ENCODE results near the gene NYNRIN. TPM values are rescaled to one million over a fixed set of nuclear protein-coding genes. Genes with fewer than 3 reads are reported as not detected.
"Not testable (repeated sequence)": the region's sequence is repeated elsewhere in the genome, so short reads cannot be mapped to it uniquely, and the experiment has no call there.

NYNRIN gene
- total RNA-seq, 1 donor from 2014 or later = 19.3 TPM

DNA sequence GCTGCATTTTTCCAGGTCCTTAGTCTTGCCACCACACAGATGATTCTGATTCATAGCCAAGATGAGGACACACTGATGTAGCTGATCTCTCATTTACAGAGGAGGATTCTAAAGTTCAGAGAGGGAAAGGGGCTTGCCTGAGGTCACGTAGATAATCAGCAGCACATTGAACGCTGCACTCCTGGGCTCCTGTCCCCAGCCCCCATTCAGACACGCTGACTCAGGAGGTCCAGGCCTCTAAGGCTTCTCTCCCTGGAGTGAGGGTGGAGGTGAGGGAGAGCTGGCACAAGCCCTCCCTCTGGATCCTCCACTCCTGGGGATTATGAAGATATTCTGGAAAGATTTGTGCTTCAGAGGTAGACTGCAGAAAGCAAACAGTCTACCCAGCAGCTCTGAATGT lies 20.5 kb upstream of the NYNRIN start:
- no peaks in the 10 kb centered on the region for H3K4me1 ChIP-seq (ENCODE audit: control insufficient read depth in 3 of 3, insufficient read depth in 3 of 3, low read length in 3 of 3)
- no peak overlapping the region for H3K9ac ChIP-seq (ENCODE audit: low read depth in 1 of 3, low read length in 3 of 3)
- H3K27ac ChIP-seq (ENCODE audit: low read depth, low read length) = no peak overlapping the region
- no peaks in the 10 kb centered on the region for H3K9me3 ChIP-seq (ENCODE audit: control insufficient read depth in 3 of 3, low read length in 3 of 3)
- no peak overlapping the region for H3K4me3 ChIP-seq (ENCODE audit: low read length in 3 of 3)
- peaks cover 0 to 8% (median 0%) of the 10 kb centered on the region in 3 donors for H3K27me3 ChIP-seq (ENCODE audit: control insufficient read depth in 3 of 3, insufficient read depth in 3 of 3, low read length in 3 of 3)
- peaks cover 0 to 3% (median 0%) of the 10 kb centered on the region in 3 donors for H3K36me3 ChIP-seq (ENCODE audit: control insufficient read depth in 3 of 3, insufficient read depth in 3 of 3, low read length in 3 of 3)

DNA sequence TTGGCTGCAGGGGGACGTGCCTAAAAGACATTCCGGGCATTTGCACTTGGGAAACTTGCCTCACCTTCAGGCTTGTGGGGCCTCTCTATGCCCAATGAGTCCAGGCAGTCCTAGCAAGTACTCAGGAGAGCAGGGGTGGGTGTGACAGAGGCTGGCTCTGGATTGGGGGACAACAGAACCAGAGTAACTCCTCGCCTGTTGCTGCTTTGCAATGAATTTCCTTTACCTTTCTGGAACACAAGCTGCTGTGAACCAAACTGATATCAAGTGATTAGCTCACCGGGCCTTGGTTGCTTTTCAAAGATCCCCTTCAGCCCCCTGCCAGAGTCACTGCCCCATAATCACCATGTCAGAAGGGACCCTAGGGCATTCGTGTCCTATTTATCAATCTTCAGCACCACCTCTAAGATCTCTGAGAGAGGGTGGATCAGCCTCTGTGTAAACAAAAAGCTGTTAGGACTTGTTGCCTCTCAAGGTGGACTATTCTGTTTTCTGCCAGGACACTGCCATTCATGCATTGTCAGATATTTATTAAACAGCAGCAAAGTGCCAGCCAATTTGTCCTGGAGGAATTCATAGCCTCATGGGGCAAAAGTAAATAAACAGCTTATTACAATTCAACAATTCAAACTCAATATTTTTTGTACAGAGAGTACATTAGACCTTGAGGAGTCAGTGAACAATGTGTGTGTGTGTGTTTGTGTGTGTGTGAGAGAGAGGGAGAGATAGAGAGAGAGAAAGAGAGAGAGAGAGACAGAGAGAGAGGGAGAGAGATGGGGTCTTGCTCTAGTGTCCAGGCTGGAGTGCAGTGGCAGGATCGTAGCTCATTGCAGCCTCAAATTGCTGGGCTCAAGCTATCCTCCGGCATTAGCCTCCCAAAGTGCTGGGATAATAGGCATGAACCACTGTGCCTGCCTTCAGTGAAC lies 19.6 kb upstream of the NYNRIN start:
- Histone ChIP-seq H3K27me3 (ENCODE audit: control insufficient read depth in 3 of 3, insufficient read depth in 3 of 3, low read length in 3 of 3) (peaks cover 0 to 8% (median 3%) of the 10 kb centered on the region in 3 donors), H3K36me3 (ENCODE audit: control insufficient read depth in 3 of 3, insufficient read depth in 3 of 3, low read length in 3 of 3) (peaks cover 0 to 3% (median 0%) of the 10 kb centered on the region in 3 donors), H3K9ac (ENCODE audit: low read depth in 1 of 3, low read length in 3 of 3) (no peak overlapping the region), H3K9me3 (ENCODE audit: control insufficient read depth in 3 of 3, low read length in 3 of 3) (no peaks in the 10 kb centered on the region), H3K27ac (ENCODE audit: low read depth, low read length) (no peak overlapping the region), H3K4me3 (ENCODE audit: low read length in 3 of 3) (no peak overlapping the region), H3K4me1 (ENCODE audit: control insufficient read depth in 3 of 3, insufficient read depth in 3 of 3, low read length in 3 of 3) (no peaks in the 10 kb centered on the region)

DNA sequence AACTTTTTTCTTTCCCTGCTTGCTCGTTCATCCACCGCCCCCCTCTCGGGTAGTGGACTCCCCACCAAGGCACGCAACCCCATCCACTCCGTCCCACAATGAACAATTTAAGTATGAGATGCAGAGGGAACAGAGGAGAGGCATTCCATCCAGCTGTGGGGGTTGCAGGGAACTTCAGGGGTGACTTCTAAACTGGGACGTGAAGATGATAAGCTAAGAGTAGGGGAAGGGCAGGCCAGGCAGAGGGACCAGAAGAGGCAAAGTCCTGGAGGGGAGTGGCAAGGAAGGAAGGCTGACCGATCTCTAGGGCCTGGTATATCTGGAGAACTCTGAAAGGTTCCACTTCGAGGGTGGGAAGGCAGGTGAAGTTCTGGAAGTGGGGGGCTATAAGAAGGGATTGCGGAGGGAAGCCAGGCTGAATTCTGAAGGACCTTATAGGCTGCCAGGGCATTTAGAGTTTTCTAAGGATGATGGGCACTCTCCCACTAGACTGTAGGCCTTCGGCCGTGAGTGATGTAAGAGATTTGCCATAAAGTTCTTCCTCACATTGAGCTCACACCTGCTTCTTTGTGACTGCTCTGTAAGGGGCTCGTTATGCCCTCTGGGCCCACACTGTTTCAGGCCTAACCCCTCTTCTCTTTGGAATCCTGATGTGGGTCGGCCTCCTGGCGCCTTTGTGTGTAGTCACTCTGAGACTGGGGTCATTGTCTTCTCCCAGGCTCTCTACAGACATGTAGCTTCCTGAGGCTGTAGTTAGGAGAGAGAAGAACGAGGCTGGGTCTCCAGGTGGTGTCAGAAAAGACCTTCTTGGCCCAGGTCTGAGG lies 18.7 kb upstream of the NYNRIN start:
- Histone ChIP-seq H3K4me1 (ENCODE audit: control insufficient read depth in 3 of 3, insufficient read depth in 3 of 3, low read length in 3 of 3) (no peaks in the 10 kb centered on the region), H3K9ac (ENCODE audit: low read depth in 1 of 3, low read length in 3 of 3) (no peak overlapping the region), H3K4me3 (ENCODE audit: low read length in 3 of 3) (no peak overlapping the region), H3K36me3 (ENCODE audit: control insufficient read depth in 3 of 3, insufficient read depth in 3 of 3, low read length in 3 of 3) (peaks cover 0 to 3% (median 0%) of the 10 kb centered on the region in 3 donors), H3K27me3 (ENCODE audit: control insufficient read depth in 3 of 3, insufficient read depth in 3 of 3, low read length in 3 of 3) (peaks cover 0 to 6% (median 3%) of the 10 kb centered on the region in 3 donors), H3K9me3 (ENCODE audit: control insufficient read depth in 3 of 3, low read length in 3 of 3) (no peaks in the 10 kb centered on the region), H3K27ac (ENCODE audit: low read depth, low read length) (no peak overlapping the region)

DNA sequence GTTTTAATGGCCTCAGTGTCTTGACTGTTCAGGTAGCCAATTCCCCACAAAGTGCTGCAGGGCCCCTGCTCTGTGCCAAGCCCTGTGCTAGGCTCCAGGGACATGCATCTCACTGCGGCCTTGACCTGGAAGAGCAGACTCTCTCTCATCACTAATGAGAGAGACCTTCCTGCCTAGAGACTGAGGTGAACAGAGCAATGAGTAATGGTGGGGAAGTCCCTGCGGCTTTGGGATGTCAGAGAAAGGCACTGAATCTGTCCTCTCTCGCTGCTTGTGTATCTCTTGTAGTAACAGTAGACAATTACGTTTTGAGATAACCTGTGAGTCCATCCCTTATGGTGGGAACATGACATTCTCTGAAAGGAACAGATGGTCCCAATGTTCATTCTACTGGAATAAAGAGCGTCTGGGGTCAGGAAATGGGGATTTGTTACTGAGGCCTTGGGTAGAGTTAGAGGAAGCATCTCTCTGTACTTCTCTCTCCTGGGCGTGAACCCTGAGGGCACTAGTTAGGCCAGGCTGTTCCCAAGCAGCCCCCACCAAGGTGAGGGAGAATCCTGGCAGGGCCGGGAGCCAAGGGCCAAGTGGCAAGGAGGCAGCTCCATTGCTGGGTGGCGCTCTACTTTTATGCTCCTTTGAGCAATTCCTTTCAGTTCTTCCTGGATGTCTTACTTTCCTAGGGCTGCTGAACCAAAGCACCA lies 17.3 kb upstream of the NYNRIN start:
- Histone ChIP-seq H3K4me3 (ENCODE audit: low read length in 3 of 3) (no peak overlapping the region), H3K27ac (ENCODE audit: low read depth, low read length) (no peak overlapping the region), H3K9ac (ENCODE audit: low read depth in 1 of 3, low read length in 3 of 3) (no peak overlapping the region), H3K4me1 (ENCODE audit: control insufficient read depth in 3 of 3, insufficient read depth in 3 of 3, low read length in 3 of 3) (no peaks in the 10 kb centered on the region), H3K36me3 (ENCODE audit: control insufficient read depth in 3 of 3, insufficient read depth in 3 of 3, low read length in 3 of 3) (peaks cover 0 to 3% (median 0%) of the 10 kb centered on the region in 3 donors), H3K9me3 (ENCODE audit: control insufficient read depth in 3 of 3, low read length in 3 of 3) (no peaks in the 10 kb centered on the region), H3K27me3 (ENCODE audit: control insufficient read depth in 3 of 3, insufficient read depth in 3 of 3, low read length in 3 of 3) (peaks cover 0 to 3% (median 0%) of the 10 kb centered on the region in 3 donors)

DNA sequence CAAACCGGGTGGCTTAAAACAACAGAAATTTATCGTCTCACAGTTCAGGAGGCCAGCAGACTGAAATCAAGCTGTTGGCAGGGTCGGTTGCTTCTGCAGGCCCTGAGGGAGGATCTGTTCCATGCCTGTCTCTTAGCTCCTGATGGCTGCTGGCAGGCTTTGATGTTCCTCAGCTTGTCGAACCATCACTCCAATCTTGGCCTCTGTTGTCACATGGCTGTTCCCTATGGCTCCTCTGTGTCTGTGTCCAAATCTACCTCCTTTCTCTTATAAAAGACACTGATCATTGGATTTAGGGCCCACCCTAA lies 16.8 kb upstream of the NYNRIN start:
- Histone ChIP-seq H3K4me3 (ENCODE audit: low read length in 3 of 3) (no peak overlapping the region), H3K36me3 (ENCODE audit: control insufficient read depth in 3 of 3, insufficient read depth in 3 of 3, low read length in 3 of 3) (no peaks in the 10 kb centered on the region), H3K9me3 (ENCODE audit: control insufficient read depth in 3 of 3, low read length in 3 of 3) (no peaks in the 10 kb centered on the region), H3K27me3 (ENCODE audit: control insufficient read depth in 3 of 3, insufficient read depth in 3 of 3, low read length in 3 of 3) (peaks cover 0 to 3% (median 0%) of the 10 kb centered on the region in 3 donors), H3K27ac (ENCODE audit: low read depth, low read length) (no peak overlapping the region), H3K9ac (ENCODE audit: low read depth in 1 of 3, low read length in 3 of 3) (no peak overlapping the region), H3K4me1 (ENCODE audit: control insufficient read depth in 3 of 3, insufficient read depth in 3 of 3, low read length in 3 of 3) (no peaks in the 10 kb centered on the region)

DNA sequence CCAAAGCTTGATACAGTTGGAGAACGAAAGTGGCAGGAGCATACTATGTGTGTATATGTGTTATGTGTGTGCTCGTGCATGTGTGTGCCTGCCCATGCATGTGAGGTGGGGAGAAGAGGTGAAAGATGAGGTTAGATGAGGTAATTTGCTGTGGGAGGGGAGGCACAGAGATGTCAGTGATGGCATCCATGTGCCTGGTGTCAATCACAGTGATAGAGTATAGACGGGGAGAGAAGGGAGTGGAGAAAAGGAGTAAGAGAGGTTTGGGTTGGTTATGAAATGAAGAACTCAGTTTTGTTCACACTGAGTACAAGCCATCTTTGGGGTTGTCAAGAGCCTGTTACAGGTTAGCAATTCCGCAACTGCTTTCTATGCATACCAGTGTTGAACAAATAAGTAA lies 14.6 kb upstream of the NYNRIN start:
- no peaks in the 10 kb centered on the region for H3K4me1 ChIP-seq (ENCODE audit: control insufficient read depth in 3 of 3, insufficient read depth in 3 of 3, low read length in 3 of 3)
- H3K9ac ChIP-seq (ENCODE audit: low read depth in 1 of 3, low read length in 3 of 3) = no peak overlapping the region
- no peak overlapping the region for H3K27ac ChIP-seq (ENCODE audit: low read depth, low read length)
- no peak overlapping the region for H3K4me3 ChIP-seq (ENCODE audit: low read length in 3 of 3)
- no peaks in the 10 kb centered on the region for H3K9me3 ChIP-seq (ENCODE audit: control insufficient read depth in 3 of 3, low read length in 3 of 3)
- no peaks in the 10 kb centered on the region for H3K36me3 ChIP-seq (ENCODE audit: control insufficient read depth in 3 of 3, insufficient read depth in 3 of 3, low read length in 3 of 3)
- peaks cover 0 to 7% (median 7%) of the 10 kb centered on the region in 3 donors for H3K27me3 ChIP-seq (ENCODE audit: control insufficient read depth in 3 of 3, insufficient read depth in 3 of 3, low read length in 3 of 3)

DNA sequence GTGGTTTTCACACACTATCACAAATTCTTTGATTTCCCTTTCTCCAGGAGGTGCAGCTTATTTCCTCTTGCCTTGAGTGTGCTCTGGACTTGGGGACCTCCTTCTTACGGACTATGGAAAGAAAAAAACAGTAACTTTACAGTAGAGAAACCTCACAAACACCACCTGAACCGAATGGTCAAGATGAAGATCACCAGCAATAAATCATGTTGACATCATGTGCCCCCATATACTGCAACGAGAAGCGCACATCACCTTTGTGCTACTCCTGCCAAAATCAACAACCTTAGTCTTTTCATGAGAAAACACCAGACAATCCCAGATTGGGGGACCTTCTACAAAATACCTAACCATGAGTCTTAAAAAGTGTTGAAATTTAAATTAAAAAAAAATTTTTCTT lies 13.3 kb upstream of the NYNRIN start:
- no peaks in the 10 kb centered on the region for H3K36me3 ChIP-seq (ENCODE audit: control insufficient read depth in 3 of 3, insufficient read depth in 3 of 3, low read length in 3 of 3)
- H3K9ac ChIP-seq (ENCODE audit: low read depth in 1 of 3, low read length in 3 of 3) = no peak overlapping the region
- no peak overlapping the region for H3K4me3 ChIP-seq (ENCODE audit: low read length in 3 of 3)
- no peaks in the 10 kb centered on the region for H3K9me3 ChIP-seq (ENCODE audit: control insufficient read depth in 3 of 3, low read length in 3 of 3)
- no peak overlapping the region for H3K27ac ChIP-seq (ENCODE audit: low read depth, low read length)
- H3K27me3 ChIP-seq (ENCODE audit: control insufficient read depth in 3 of 3, insufficient read depth in 3 of 3, low read length in 3 of 3) = peaks cover 0 to 9% (median 7%) of the 10 kb centered on the region in 3 donors
- no peaks in the 10 kb centered on the region for H3K4me1 ChIP-seq (ENCODE audit: control insufficient read depth in 3 of 3, insufficient read depth in 3 of 3, low read length in 3 of 3)

DNA sequence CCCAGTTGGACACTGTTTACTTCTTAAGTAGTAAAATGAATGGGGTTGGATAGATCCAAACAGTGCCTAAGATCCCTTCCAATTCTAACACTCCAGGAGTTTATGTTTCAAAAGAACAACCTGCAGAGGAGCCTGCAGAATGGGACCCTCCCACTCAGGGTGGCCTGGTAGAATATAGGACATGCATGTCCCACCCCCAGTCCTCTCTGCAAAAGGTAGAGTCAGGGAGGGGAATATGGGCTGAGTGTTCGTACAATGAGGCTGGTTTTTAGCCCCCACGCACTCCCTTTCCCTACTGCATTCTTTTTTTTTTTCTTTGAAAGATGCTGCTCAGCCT lies 11.8 kb upstream of the NYNRIN start:
- Histone ChIP-seq H3K9me3 (ENCODE audit: control insufficient read depth in 3 of 3, low read length in 3 of 3) (no peaks in the 10 kb centered on the region), H3K27me3 (ENCODE audit: control insufficient read depth in 3 of 3, insufficient read depth in 3 of 3, low read length in 3 of 3) (peaks cover 6 to 17% (median 10%) of the 10 kb centered on the region in 3 donors), H3K4me1 (ENCODE audit: control insufficient read depth in 3 of 3, insufficient read depth in 3 of 3, low read length in 3 of 3) (no peaks in the 10 kb centered on the region), H3K27ac (ENCODE audit: low read depth, low read length) (no peak overlapping the region), H3K9ac (ENCODE audit: low read depth in 1 of 3, low read length in 3 of 3) (no peak overlapping the region), H3K36me3 (ENCODE audit: control insufficient read depth in 3 of 3, insufficient read depth in 3 of 3, low read length in 3 of 3) (no peaks in the 10 kb centered on the region), H3K4me3 (ENCODE audit: low read length in 3 of 3) (no peak overlapping the region)

DNA sequence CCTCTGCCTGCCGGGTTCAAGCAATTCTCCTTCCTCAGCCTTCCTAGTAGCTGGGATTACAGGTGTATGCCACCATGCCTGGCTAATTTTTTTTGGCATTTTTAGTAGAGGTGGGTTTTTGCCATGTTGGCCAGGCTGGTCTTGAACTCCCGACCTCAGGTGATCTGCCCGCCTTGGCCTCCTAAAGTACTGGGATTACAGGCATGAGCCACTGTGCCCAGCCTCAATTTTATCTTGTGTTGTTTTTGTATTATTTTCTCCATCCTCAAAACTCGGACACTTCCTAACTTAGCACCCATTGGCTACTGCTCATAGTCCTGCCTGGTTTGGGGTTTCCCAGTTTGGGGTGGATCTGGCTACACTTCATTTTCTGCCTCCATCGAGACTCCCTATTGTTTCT lies 11.2 kb upstream of the NYNRIN start:
- not testable (repeated sequence) for H3K9me3 ChIP-seq (ENCODE audit: control insufficient read depth in 3 of 3, low read length in 3 of 3); H3K36me3 ChIP-seq (ENCODE audit: control insufficient read depth in 3 of 3, insufficient read depth in 3 of 3, low read length in 3 of 3); H3K27ac ChIP-seq (ENCODE audit: low read depth, low read length); H3K4me1 ChIP-seq (ENCODE audit: control insufficient read depth in 3 of 3, insufficient read depth in 3 of 3, low read length in 3 of 3); H3K9ac ChIP-seq (ENCODE audit: low read depth in 1 of 3, low read length in 3 of 3); H3K4me3 ChIP-seq (ENCODE audit: low read length in 3 of 3)
- H3K27me3 ChIP-seq (ENCODE audit: control insufficient read depth in 3 of 3, insufficient read depth in 3 of 3, low read length in 3 of 3) = peaks cover 8 to 17% (median 10%) of the 10 kb centered on the region in 3 donors

All from skeletal muscle tissue (tissue), 4 donors.